GM21619 (cell line): ENCODE results near the gene COL2A1.

Experiments
- ATAC-seq: cut with Tn5 transposase; IDR thresholded peaks from one replicate; pipeline ENCODE4 v1.9.1; 2021; ENCODE audit not compliant: unreplicated experiment

Gene COL2A1

DNA sequence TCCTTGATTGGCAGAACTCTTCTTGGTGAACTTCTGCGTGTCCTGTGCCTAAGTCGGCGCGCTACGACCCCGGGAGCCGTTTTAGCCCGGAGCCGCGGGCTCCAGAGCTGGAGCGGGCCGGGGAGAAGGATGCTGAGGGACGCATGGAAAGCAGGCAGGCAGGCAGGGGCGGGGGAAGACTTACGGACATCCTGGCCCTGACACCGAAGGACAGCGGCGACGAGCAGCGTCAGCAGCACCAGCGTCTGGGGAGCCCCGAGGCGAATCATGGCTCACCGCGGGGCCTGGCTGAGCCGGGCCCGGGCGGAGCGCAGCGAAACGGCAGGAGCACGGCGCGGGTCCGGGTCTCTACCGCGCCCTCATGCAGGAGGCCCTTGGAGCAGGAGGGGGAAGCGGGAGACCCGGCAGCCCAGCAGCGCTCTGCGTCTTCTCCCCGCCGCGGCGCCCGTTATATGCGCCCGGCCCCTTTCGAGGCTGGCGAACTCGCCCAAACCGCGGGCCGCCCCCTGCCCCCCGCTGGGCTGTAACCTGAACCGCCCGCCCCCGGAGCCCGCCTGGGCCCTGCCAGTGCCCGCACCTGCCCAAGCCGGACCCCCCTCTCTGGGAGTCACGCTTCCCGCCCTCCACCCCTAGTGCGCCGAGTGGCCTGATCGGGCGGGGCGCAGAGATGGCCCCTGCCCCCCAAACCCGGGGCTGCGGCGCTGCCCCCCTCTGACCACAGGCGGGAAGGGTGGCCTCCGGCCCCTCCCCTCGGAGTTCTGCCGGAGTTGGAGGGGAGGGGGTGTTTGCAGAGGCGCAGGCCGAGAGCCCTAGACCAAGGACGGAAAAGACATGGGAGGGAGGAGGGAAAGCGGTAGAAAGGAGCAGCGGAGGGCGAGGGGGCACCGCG lies at the start of gene COL2A1:
TSS of gene COL2A1 (minus strand) at position 424 of the 889 bp plus-strand sequence. CDS start at position 269, 155 bp downstream.
- no peak for ATAC-seq

DNA sequence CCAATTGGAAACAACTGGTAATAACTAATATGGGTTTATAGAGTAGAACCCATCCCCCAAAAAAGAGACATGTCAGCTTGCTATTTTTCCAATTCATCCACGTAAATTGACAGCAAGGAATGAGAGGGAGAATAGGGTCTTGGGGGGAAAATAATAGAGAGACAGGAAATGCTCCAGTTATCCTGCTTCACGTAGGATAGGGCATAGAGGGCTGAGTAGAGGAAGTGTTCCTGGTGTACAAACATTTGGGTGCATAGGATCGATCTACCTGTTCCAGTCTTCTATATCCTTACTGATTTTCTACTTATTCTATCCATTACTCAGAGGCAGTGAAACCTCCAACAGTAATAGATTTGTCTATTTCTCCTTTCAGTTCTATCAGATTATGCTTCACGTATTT lies 49.6 kb upstream of the COL2A1 start:
- ATAC-seq: no peak

DNA sequence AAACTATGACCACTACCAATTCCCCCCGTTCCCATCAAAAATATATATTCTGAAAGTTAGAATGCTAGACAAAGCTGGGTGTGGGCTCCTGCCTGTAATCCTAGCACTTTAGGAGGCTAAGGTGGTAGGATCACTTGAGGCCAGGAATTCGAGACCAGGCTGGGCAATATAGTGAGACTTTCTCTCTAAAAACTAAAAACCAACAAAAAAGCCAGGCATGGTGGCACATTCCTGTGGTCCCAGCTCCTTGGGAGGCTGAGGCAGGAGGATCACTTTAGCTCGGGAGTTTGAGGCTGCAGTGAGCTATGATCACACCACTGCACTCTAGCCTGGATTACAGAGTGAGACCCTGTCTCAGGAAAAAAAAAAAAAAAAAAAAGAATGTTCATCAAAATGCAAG lies 48.8 kb upstream of the COL2A1 start:
- no peak for ATAC-seq

GRCh38 chr12:48051681-48052080 lies 47.4 kb upstream of the COL2A1 start:
- ATAC-seq: no peak

GRCh38 chr12:48050174-48050573 lies 45.9 kb upstream of the COL2A1 start:
- no peak for ATAC-seq

DNA sequence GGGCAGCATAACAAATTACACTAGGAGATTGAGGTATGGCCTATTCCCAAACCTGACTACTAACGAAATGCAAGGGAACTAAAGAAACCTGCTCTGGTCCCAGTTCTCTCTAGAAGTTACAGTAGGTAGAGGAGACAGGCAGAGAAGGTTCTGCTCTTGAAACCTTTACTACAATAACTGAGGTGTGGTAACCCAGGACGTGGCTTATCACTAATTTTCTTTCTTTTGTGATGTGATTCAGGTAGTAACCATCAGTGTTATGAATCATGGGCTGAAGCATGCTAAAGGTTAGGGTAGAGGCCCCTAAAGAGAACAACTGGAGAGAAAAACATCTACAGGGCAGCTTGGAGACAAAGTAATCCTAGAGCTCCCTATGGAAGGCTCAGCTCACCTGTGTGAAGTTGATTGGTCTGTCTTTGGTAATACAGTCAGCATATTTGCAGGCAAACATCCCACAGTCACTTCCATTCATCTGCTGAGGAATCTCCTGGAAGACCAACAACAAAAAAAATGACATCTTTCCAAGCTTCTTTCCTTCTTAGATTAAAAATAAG lies 41.8 kb upstream of the COL2A1 start:
- no peak for ATAC-seq

DNA sequence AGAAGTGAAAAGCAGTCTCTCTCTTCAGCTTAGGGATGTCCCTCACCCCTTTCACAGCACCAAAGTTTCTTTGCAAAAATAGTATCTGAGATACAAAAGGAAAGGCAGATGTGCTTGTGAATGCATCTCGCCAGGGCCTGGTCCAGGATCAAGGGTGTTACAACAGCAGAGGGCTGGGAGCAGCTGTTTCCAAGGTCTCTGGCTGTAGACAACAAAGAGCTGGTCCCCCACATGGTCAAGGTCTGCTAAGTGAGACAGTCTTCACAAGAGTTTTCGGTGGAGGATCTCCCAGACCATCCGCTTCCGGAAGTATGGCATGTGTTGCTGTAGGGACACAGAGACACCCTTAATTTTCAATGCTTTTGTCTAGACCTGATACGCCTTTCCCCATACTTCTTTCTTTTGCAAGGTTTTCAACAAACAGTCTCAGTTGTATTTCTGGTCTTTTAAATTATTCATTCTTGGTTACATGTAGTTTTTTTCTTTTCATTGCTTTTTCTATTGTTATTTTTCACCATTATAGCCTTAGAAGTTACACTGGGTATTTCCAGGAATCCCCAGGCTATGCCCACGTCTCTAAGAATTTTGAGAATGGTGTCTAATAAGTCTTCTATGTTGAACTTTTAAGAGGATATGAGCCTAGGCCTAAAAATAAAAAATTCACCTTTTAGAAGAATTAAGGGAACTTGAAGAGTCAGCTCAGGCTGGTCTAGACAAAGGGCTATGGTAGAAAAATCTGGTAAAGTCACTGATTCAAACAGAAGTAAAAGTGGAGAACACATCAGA lies 41.0 kb upstream of the COL2A1 start:
- no peak for ATAC-seq

DNA sequence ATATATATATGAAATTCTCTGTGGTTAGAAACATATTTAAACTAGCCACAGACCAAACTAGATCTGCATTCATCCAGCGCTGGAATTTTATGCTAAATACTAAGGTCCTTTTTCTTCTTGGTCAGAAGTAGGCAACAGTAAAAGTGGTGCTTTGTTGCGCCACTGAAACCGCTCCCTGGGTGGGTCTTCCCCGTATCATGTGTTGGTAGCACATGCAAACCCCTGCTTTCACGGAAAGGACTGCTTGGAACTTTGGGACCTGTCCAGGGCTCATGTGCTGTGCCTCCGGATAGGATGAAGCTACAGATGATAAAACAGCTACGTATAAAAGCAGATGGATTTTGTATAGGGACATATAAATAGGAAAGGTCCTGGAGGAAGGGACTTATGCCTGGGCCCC lies 40.1 kb upstream of the COL2A1 start:
- ATAC-seq: no peak

GRCh38 chr12:48043771-48044170 lies 39.5 kb upstream of the COL2A1 start:
- ATAC-seq: no peak

DNA sequence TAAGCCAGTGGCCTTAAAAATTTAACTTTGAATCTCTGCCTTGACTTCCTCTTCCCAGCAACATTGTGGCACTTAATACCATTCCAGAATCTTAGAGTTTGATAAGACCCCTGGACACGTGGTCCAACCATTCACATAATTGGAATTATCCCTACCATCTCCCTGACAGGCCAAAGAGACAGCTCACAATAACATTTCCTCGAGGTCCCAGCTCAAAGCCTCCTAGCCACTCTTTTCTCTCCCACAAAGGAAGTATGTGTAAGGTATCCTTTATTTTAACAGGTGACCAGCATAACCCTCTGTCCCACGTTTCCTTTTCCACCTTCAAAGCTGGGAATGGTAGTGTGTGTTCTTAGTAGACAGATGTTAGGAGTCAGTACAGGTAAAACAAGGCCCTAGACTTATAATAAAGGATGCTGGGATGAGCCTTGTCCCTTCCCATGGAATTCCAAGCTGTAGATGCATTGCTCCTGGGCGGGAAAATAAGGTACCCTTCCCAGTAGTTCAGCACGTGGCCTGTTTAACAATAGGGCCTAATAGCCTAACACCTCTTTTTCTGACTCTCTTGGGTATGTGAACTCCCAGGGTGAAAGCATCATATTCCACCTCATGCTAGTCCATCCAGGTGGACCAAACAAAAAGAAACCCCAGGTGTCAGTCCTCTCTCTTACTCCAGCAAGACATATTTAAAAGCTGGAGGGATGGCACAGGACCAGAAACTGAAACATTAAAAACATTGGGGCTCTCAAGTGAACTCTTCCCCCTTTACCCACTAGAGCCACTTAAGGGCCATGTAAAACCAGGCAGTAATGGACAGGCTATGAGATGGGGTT lies 37.5 kb upstream of the COL2A1 start:
- no peak for ATAC-seq

DNA sequence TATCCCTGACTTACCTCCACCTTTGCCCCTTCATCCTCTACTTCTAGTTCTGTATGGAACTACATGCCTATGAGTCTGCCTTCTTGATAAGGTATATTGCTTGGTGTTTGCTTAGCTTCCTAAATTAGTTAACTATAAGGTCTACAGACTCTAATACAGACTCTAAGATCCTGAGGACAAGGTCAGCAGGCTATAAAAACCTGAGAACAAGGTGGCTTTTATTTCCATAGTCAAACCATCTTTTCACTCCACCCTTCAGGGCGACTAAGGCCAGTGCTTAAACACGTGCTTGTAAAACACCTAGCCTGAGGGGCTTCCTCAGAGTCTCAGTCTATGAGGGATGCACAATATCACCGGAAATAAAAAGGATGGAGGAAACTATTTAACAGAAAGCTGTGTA lies 36.1 kb upstream of the COL2A1 start:
- no peak for ATAC-seq

- ATAC-seq: no peak
Observed at GRCh38 chr12:48039151-48039550, 34.9 kb upstream of the COL2A1 start.

DNA sequence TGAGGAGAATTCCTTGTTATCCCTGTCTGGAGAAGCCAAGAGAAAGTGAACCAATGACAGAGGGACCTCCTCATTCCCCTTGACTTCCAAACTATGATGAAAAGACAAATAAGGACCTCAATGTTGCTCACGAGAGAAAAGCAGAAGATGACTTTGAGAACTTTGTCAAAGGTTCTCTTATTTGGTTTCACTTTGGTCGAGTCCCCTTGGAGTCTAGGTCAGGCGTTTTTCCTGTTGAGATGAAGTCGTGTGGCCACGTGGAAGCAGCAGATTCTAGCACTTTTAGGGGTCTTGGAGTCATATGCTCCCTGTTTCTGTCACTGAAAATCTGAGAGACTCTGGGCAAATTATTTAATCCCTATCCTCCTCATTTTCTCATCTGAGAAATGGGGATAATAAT lies 33.8 kb upstream of the COL2A1 start:
- ATAC-seq: no peak

DNA sequence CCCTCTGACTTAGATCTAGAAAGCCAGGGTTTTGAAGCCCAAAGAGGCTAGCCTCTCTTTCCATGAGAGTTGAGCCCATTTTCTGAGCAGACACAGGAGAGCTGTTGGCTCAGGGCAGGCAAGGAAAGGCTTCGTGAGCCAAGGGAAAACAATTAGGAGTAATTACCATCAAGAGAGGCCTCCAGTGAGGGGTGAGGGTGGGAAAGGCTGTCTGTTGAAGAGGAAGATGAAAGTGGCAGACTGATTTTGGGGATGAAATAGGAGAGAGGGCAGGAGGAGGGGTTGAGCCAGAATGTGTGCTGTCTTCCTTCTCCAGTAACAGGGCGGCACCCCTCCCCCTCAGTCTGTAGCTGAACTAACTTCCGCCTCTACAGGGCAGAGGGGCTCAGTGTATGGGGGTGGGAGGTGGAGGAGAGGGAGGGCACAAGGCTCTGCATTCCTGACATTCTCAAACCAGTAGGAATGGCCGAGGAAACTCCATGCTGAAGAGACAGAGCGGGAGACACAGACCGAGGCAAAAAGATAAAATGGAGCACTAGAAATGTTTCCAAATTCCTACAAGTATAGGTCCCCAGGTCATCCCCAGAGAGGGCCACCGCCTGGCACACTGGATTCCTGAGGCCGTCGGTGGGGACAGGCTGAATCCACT lies 33.1 kb upstream of the COL2A1 start:
- no peak for ATAC-seq

DNA sequence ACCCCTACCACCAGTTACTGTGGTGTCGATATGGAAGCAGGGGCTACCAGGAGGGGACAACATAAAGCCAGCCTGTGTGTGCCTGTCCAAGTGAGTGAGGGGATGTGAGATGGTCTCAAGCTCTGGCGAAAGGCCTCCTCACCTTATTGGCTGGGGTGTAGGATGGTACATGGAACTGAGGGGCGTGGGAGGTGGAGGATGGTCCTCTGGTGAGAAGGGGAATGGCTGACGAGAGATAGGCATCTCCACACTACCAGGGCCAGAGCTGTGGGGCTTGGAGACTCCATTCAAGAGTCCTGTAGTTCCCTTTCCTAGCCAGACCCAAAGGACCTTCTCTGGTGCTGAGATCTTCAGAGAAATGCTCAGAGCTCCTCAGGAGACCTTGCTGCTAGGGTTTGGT lies 32.5 kb upstream of the COL2A1 start:
- ATAC-seq: no peak

- ATAC-seq: no peak
Observed at GRCh38 chr12:48034835-48035805, 30.8 kb upstream of the COL2A1 start.

GRCh38 chr12:48033451-48033850 lies 29.2 kb upstream of the COL2A1 start:
- no peak for ATAC-seq

GRCh38 chr12:48032597-48032996 lies 28.3 kb upstream of the COL2A1 start:
- ATAC-seq: no peak
